Renal pelvis (tissue), 4 donors: Measurements from ENCODE around the gene PSMA4. TPM values are rescaled to one million over a fixed set of nuclear protein-coding genes. Genes with fewer than 3 reads are reported as not detected.
"Not testable (repeated sequence)": the region's sequence is repeated elsewhere in the genome, so short reads cannot be mapped to it uniquely, and the experiment has no call there.

Experiments used
- DNase-seq: peaks from one replicate; pipeline ENCODE4 v3.0.0-alpha.2; 2013
- polyA plus RNA-seq, 3 donors: library from polyadenylated mRNA; unstranded; fragments of 120-200 nt; gene quantifications; one replicate each; pipeline ENCODE4 v1.2.1, GENCODE V29; 2013; ENCODE audit not compliant: insufficient read length in 3 of 3

PSMA4 gene
- polyA plus RNA-seq, 3 donors = 247 to 260 (median 255) TPM

DNA sequence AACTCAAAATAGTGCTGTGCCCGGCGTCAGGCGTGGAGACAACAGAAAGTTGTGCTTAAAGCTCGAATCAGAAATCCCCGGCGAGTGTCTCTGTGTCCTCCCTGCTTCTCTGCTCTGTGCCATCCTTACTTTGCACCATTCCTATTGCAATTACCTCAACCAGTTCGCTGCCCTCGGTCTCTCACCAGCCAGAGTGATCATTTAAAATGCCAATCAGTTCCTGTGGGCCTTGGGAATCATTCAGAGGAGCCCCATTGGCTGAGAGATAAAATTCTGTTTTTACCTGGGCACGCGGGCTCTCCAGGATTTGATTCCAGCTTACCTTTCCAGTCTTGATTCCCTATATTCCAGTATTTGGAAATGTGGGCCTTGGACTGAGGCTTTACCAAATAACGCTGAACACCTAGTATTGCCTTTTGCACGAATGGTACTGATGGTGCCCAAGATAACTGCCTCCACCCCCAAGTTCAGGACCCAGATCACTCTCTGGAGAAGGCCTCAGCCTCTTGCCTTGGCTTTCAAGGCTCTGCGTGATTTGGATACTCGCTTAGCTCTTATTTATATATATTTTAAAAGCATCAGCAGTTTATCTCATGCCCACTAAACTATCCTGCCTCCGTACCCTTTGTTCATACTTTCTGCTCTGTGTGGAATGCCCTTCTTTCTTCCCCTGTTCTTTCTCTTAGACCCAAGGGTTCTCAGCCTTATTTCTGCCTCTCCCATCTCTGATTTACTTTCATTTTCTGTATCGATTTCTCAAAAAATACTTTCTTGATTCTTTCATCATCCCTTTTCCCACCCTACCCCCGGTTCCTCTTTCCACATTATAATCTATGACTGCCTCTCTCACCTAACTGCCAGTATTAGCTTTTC is 863 bp downstream of the PSMA4 start:
- DNase-seq = no peak

- DNase-seq = no peak
Observed at GRCh38 chr15:78541744-78542034, 1.4 kb downstream of the PSMA4 start.

DNA sequence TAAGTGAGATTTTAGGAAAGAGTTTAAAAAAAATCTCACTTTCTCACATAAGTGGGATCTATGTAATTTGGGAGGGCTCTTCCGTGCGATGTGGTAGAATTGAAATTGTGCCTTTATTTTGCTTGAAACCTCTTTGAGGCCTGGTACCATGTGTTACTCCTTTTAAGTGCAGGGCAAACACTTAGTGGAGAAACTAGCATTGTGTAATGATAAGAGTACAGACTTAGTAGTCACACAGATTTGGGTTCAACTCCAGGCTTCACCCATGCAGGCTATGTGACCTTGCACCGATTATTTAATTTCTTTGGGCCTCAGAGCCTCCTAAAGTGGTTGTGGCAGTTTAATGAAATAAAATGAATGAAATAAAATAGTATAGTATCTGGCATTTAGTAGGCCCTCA is 2.4 kb downstream of the PSMA4 start:
- DNase-seq = no peak

DNA sequence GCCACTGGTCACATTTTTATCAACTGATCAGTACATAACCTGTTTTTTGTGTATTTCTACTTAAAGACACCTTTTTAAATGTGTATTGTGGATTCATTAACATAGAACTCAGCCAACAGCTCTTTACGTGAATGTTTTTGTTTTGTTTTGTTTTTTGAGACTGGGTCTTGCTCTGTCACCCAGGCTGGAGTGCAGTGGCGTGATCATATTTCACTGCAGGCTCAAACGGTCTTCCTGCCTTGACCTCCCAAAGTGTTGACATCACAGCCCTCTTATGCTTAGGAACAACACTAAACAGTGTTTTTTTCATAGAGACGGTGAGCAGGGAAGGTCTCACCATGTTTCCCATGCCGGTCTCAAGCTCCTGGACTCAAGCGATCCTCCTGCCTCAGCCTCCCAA is 9.9 kb downstream of the PSMA4 start:
- no peak for DNase-seq

GRCh38 chr15:78550815-78551214 is 10.6 kb downstream of the PSMA4 start:
- no peak for DNase-seq

- DNase-seq = no peak
Observed at GRCh38 chr15:78551902-78552301, 11.7 kb downstream of the PSMA4 start.

GRCh38 chr15:78552597-78552996 is 12.4 kb downstream of the PSMA4 start:
- no peak for DNase-seq

GRCh38 chr15:78560201-78560600 is 20.0 kb downstream of the PSMA4 start:
- DNase-seq = not testable (repeated sequence)

DNA sequence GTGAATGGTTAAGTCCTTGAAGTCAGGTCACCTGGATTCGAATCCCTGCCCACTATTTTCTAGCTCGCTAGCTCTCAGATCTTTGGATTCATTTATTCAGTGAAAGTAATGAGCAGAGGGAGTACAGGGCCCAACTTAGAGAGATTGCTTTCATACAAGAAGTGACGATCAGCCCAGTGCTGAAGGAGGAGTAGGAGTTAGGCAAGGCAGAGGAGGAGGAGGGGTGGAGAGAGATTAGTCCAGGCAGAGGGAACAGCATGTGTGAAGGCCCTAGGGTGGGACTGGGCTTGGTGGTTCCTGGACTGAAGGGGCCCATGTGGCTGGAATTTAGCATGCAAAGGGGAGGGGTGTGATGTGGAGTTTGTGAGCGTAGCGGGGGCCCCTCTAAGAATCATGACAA is 21.2 kb downstream of the PSMA4 start:
- no peak for DNase-seq

- DNase-seq = no peak
Observed at GRCh38 chr15:78563092-78563491, 22.8 kb downstream of the PSMA4 start.

DNA sequence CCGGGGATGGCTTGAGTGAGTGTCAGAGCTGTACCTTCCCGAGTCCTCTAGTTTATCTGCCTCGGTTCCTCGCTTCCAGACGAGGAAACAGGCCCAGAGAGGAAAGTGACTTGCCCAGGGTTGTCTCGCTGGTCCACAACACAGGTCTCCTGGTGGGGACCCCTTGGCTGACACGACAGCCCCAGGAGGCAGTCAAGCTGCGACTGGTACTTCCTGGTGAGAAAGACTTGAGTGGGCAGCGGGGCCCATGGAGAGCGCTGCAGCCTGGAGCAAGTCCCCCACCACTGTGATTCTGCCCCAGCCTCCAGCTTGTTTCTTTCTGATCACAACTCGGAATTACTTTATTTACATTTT is 24.5 kb downstream of the PSMA4 start:
- no peak for DNase-seq

DNA sequence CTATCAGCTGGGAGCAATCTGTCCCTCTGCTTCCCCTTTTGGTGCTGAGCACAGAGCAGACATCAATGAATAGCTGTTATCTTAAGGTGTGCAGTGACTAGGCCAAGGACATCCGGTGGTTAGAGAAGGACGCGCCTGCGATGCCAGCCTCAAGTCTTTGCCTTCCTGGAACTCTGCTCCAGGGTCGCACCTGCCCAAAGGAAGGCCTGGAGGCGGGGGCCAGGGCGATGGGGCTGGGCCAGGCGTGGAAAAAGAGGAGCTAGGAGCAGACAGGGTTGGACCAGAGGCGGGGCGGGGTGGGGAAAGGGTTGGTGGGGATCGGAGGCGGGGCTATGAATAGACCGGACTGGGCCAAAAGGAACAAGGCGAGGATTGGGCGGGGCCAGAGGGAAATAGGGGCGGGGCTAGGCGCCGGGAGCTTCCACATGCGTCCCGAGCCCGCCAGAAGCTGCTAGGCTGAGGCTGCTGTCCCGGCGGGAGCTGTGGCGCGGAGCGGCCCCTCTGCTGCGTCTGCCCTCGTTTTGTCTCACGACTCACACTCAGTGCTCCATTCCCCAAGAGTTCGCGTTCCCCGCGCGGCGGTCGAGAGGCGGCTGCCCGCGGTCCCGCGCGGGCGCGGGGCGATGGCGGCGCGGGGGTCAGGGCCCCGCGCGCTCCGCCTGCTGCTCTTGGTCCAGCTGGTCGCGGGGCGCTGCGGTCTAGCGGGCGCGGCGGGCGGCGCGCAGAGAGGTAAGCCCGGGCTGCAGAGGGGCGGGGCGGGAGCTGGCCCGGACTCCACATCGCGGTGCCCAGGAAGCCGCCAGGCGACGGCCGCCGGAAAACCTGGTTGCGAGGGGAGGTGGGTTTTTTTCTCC is 25.1 kb downstream of the PSMA4 start, which contains the start of gene CHRNA5:
Gene CHRNA5 (plus strand): TSS at position 424 of the 854 bp plus-strand sequence. CDS start 200 bp downstream, at position 624.
- peak; percentile 75 for DNase-seq

DNA sequence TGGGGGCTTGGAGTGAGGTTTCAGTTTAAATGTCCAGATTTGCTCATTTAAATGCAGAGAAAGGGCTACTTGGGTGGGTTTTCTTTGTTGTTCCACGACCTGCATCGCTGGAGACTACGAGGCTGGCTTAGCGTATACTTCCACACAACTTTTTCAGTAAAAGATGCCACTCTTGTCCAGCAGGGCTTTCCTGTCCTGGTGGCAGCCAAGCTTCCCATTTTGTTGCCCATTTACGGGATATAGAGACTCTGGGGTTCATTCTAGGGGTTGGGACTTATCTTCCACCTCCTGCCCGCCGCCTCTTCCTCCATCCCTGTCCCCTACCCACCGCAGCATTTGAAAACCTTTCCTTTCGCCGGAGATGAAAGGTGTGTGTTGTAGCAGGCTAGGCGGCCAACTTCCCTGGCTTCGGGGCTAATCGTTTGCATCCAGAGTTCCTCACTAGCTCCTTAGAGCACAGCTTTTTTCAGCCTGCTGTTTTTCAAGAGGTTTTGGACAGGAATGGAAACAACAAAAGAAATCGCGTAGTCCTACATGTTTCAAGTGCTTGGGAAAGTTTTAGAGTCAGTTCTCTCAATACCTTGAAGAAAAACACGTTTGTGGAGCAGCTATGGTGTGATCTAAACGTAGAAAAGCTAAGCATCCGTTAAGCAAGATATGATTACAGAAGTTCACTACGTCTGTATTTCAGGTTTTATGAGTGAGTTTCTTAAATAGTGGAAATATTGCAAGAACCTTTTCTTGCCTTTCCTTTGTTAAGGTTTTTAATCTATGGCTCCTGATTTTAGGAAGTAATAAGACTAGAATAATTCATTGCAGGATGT is 25.9 kb downstream of the PSMA4 start:
- peak; percentile 21 for DNase-seq

GRCh38 chr15:78567531-78567930 is 27.3 kb downstream of the PSMA4 start:
- no peak for DNase-seq

GRCh38 chr15:78570710-78571109 is 30.5 kb downstream of the PSMA4 start:
- DNase-seq = no peak

DNA sequence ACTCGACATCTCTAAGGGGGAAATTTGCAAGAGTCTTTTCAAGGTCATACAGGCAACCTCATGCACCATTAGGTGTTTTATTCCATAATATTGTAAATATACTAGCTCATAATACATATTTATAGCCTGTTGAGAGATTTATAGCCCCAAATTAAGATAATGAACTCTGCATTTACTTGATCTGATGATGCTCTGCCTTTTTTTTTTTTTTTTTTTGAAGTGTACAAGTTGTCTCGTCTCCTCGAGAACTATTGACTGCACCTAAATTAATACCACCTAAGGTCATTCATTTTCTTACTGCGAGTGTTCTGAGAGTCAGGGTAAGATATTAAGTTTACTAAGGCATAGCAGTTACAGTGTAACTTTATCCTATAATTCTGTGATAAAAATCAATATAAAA is 31.1 kb downstream of the PSMA4 start:
- DNase-seq = no peak

DNA sequence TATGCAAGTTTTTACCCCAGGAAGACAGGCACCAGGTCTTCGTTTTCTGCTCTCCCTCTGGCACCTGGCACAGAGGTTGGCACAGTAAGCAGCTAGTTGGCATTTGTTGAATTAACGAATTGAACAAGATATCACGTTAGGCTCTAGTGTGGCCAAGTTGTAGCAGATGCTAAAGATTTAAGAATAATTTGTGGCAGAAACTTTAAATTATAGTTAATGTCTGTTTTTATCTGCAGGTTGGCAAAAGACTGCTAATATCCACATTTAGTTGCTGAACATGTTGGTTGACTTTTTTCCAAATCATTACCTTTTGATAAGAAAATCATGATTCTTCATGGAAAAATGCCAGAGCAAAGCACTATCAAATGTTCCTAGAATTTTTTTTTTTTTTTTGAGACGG is 33.2 kb downstream of the PSMA4 start:
- no peak for DNase-seq

GRCh38 chr15:78574944-78575343 is 34.7 kb downstream of the PSMA4 start:
- DNase-seq = no peak

GRCh38 chr15:78597583-78597982 is 57.3 kb downstream of the PSMA4 start:
- no peak for DNase-seq

DNA sequence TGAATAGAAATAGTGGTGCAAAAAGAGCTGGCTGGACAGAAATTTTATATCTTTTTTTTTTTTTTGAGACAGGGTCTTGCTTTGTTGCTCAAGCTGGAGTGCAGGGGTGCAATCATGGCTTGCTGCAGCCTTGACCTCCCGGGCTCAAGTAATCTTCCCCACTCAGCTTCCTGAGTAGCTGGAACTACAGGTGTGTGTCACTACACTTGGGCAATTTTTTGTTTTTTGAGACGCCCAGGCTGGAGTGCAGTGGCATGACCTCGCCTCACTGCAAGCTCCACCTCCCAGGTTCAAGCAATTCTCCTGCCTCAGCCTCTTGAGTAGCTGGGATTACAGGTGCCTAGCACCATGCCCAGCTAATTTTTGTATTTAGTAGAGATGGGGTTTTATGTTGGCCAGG is 58.1 kb downstream of the PSMA4 start:
- no peak for DNase-seq

DNA sequence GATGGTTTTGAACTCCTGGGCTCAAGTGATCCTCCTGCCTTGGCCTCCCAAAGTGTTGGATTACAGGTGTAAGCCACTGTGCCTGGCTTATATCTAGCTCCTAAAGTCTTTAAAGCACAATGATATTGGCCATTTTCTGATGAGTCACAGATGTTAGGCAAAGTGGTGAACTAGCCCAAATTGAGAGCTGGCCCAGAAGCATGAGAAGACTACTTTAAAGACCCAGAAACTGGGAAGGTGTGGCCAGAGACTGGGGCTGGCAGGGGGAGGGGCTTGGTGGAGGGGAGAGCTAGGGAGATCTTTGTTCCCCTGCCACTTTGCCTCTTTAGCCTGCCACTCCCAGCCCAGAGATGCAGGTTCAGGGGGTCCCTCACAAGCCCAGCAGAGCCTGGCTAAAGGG is 58.9 kb downstream of the PSMA4 start:
- no peak for DNase-seq
